Amniotic stem cell (primary cell): ENCODE measurements around the gene CORO7.

ENCODE experiments used
- DNase-seq: peaks from one replicate; lab custom pipeline; 2025; lab: John Stamatoyannopoulos, UW

CORO7 gene

DNA sequence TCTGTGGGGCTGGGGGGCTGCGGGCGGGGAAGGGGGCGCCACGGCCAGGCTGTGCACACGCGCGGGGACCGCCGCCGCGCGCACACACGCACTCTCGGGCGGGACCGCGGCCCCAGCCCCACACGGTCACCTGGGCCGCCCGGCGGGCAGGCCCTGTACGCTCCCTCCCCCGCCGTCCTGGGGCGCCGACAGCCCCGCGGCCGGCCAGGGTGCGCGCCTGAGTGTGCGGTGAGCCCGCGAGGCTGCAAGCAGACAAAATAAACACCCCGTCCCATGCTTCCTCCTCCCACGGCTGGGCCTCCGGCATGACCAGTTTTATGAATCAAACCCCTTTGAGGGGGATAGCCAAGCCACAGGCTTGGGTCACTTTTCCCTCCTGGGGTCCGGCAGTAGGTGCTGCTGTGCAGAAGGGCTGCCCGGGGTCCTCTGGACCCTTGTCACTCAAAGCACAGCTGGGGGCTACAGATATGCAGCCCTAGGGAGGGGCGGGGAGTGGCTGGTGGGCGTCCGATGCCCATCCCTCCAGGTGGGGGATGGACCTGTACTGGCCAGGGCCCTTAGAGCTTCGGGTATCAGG lies 44.3 kb downstream of the CORO7 start:
- DNase-seq = no peak

DNA sequence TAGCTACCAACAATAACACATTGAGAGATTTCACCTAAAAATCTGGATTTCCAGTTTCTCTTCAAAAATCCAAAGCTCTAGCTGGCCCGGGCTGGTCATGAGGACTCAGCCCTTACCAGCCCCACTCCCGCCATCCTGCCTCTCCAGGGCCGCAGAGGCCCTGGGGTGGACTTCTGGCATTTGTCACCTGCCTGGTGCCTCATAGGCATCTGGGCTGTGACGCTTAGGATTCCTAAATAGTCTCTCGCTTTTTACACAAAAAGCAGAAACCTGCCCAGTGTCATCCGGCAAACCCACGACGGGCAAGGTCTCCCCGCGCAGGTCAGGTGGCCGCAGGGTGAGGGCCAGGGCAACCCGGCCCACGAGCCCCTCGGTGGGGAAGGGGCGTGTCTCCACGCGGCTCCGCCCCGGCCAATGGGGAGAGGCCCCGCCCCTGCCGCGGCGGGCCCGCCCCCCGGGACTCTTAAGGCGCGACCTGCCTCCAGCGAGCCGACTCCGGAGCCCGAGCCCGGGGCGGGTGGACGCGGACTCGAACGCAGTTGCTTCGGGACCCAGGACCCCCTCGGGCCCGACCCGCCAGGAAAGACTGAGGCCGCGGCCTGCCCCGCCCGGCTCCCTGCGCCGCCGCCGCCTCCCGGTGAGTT lies 44.9 kb downstream of the CORO7 start, which contains the start of gene VASN:
VASN (plus strand) TSS at position 492 of the 644 bp plus-strand sequence. CDS start 9,030 bp downstream, outside the sequence.
- no peak for DNase-seq

DNA sequence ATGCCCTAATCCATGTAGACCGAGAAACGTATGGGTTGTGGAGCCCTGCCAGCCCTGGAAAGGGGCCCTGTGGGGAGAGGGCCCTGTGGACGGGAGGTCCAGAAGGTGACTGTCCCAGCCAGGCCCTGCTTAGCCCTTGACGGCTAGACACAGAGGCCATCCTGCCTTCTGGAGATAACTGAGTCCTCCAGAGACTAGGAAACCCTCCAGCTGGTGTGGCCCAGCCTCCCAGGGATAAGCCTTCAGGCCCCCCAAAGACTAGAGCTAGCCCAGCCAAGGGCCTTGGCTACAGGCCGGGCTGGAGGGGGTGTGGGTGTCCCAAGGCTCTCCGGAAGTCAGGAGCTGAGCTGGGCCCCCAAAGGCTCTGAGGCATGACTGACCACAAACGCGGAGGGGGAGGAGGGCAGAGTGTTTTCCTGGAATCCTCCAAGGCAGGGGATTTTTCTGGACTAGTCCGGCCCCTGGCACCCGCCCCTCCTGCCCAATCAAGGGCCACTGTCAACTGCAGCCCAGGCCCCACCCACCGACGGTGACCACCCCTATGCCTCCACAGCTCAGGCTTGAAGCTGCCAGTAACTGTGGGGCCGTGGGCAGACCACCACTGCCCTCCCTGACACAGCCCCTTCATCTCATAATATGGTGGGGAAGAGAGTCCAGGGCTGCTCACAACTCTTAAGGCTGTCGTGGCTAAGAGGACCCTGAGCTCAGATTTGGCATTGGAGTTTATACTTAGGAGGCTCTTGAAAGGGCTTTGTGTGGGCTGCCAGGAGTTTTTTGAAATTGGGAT lies 45.6 kb downstream of the CORO7 start:
- DNase-seq = no peak

DNA sequence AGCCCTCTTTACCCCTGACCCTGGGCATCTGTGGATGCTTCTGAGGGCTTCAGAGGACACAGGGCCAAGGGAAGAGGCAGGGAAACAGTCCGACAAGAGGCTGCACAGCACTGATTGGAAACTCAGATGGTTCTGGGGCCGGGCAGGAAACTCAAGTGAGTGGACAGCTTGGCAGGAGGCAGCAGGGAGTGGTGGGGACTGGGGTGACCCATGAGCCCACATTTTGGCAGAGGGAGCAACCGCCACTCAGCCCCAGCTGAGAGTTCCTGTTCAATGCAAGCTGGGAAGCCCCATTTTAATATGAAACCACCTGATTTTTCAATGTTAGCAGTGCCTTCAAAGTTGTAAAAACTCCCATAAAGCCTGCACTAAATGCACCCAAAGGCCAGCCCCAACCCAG lies 46.2 kb downstream of the CORO7 start:
- DNase-seq = no peak

DNA sequence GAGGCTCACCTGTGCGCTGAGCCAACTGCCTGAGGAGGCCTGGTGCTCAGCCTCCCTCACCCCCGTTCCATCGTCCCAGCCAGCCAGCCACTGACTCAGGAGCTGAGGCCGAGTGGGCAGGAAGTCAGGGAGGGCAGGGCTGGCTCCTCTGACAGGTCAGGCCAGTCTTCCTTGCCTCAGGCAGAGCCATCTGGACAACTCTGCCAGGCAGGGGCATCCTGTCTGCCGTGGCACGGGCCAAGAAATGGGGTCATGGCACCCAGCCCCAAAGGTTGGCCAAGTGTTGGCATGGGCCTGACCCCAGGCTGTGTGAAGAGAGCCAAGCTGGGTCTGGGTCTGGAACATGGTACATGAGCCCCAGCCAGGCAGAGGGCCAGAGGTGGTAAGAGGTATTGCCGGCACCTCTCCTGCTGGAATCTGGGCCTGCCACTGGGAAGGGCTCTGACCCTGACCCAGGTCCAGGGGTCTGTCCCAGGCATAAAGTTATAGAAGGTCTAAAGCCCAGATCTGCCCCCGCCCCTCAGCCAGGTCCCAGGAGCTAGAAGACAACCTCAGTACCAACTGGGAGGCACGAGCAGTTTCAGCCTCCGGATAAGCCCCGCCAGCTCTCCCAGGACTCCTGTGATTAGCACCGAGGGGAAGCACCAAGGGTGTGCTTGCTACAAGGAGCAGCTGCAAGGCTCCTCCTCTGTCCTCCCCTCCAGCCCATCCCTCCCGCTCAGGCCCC lies 47.2 kb downstream of the CORO7 start:
- DNase-seq = peak; percentile 38

DNA sequence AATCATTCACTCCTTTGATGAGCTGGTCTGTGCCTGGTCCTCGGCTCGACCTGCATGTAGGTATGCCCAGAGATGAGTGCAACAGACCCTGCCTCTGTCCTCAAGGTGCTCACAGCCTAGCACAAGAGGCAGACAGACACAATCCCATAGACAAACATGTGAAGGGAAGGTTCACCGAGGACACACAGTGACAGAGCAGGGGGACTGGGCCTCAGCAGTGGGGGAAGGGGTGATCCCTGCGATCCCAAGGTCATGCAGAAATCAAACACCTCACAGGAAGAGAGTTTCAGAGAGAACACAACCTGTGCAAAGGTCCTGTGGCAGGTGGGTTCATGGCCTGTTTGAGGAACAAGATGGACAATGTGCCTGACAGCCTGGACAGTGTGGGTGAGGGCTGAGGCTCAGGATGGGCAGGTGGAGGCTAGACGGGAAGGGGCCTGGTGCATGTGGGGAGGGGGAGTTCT lies 49.0 kb downstream of the CORO7 start:
- DNase-seq = no peak

DNA sequence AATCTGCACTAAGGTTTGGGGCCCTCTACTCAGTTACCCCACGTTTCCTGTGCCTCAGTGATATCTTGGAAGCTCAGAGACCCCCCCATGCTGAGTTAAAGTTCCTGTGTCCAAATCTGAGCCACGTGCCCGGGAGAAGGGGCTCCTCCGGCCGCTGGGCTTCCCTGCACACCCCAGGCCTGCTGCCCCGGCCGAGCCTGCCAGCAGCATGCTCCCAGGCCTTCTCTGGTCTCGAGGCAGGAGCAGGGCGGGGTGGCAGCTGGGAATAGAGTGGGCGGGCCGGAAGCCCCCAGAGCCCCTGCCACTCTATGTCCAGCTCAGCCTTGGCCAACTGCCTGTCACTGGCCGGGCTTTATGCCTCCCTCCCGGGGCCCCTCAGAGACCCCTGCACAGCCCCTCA lies 50.4 kb downstream of the CORO7 start:
- DNase-seq = no peak

DNA sequence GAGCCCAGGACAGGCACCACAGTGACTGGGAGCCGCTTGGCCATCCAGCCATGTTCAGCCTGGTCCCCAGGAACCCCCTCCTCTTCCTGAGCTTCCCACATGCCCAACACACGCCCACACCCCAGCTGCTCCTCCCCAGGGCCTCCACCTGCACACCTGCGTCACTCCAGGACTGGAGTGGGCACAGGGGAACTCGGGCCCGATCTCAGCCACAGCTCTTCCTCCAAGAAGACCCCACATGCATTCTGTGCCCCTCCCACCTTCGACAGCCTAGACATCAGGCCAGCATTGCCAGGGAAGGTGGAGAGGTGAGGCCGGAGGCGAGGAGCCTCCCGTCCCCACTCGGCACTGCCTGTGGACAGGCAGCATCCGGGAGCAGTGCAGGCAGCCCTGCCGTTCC lies 50.8 kb downstream of the CORO7 start:
- DNase-seq = no peak

DNA sequence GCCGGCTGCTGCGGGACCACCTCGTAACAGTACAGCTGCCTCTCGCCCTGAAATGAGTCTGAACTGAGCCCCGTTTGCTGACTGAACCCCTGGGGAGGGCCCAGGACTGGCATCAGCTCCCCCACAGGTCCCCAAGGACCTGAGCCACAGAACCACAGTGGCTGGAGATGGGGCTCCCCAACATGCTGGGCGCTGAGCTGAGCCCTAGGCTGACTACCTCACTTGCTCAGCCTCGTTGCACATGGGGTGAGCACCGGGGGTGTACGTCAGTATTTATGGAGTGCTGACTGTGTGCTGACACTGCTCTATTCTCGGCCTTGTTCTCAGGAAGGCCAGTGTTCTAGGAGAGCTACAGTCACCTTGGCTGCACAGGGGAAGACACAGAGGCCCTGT lies 51.4 kb downstream of the CORO7 start:
- DNase-seq = no peak

DNA sequence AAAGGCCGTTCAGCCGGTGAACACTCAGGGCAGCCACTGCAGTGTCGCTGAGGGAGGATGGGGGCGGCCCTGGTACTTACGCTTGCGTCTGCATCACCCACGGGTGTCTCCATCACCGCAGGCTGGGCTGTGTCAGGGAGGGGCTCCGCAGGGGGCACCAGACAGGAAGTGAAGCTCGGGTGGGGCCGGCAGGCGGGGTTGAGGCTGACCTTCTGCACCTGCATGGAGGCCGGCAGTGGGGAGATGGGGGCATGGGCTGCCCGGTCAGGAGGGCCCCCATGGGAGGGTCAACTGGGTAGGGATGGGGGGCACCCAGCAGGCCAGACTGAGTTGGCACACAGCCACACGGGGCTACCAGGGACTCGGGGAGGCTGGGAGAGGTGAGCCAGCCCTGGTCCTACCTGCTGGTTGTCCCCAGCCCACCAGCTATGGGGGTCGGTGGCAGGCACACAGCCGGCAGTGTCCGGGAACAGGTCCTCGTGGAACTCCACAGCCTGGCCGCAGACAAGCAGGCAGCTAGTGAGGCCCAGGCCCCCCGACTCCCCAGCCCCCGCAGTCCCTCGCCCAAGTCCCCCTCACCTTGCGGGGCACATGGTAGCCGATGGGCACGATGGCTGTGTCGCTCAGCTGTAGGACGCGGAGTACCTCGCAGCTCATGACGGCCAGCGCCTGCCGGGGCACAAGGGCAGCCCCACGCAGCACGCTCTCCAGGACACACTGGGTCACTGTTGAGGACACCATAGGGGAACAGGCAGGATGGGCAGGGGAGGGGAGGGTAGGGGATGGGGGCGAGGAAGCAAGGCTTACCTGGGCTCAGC lies 52.0 kb downstream of the CORO7 start:
- no peak for DNase-seq

DNA sequence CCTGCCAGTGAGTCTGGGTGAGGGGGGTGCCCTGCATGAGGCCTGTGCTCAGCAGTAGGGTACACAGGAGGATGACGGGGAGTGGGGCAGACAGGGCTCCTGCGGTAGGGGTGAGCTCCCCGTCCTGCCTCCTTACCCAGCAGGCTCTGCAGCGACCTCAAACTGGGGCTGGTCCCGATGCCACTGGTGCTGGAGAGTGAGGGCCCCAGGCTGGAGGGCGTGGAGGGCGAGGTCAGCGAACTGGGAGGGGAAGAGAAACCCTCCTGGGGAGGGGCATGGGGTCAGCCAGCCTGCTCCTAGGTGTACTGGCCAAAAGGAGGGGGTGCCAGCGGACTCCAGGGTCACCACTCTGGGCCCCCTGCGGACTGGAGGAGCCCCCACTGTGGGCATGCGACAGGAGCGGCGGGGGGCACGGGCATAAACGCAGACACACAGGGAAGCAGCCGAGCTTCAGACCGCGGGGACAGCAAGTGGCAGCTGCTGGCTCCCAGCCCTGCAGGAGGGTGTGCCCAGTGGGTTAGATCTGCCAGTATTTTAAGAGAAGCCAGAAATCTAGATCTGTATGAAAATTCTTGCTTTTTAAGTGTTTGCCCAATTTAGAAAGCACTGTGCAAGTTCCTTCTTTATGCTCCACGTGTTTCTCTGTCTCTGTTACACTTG lies 53.8 kb downstream of the CORO7 start:
- no peak for DNase-seq

DNA sequence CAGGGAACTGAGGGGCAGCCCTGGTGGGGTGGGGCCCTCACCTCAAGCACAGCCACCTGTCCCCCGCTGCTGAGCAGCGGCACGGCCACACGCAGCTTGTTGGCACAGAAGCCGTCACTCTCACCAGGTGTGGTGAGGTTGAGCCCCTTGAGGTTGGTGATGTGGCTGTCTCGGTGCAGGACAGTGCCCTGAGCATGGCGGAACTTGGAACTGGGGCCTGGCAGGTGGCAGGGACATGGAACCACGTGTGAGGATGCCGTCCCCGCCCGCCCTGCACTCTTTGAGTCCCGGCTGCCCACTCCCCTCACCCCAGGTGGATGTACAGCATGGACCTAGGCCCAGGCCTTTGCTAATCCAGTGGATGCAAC lies 54.5 kb downstream of the CORO7 start:
- no peak for DNase-seq

DNA sequence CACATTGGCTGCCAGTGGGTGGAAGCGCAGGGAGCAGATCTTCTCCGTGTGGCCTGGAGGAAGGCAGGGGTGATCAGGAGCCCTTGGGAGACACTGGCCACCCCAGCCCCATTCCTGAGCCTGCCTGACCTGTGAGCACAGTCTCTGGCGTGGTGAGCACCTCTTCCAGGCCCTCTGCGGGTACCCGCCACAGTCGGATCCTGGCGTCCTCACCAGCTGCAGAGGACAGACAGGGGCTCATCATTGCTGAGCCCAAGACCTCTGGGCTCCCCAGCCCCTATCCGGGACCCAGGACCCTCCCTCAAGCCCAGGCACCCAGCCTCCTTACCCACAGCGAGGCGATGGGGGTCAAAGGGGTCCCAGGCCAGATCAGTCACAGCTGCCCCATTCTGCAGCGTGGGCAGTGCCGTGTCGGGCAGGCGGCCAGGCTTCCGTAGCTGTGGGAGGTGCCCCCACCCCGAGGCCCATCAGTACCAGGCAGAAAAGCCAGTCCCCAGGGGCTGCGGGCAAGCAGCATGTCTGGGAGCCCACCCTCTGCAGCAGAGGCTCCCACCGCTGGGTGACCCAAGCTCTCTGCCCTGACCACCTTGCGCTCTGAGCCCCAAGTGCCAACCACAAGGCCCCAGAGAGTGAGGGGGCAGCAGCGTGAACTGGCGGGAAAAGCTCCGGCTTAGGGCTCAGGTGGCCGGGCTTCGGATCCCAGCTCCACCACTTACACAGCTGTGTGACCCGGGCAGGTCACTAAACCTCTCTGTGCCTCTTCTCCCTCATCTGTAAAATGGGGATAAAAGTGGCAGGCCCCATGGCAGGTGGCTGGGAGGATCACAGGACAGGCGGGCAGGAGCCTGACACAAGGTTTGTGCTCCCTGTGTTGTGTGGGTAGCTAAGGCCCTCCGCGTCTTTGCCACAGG lies 55.1 kb downstream of the CORO7 start:
- no peak for DNase-seq

DNA sequence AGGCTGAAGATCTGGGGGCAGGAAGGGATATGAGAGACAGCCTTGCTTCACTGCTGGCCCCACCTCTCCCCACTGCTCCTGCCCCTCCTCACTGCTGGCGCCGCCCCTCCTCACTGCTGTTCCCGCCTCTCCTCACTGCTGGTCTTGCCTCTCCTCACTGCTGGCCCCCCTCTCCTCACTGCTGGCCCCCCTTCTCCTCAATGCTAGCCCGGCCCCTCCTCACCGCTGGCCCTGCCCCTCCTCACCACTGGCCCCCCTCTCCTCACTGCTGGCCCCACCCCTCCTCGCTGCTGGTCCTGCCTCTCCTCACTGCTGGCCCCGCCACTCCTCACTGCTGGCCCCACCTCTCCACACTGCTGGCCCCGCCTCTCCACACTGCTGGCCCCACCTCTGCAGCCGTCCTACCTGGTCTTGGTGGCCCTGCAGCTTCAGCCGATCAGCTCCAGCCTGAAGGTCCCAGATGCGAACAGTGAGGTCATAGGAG lies 55.8 kb downstream of the CORO7 start:
- no peak for DNase-seq

DNA sequence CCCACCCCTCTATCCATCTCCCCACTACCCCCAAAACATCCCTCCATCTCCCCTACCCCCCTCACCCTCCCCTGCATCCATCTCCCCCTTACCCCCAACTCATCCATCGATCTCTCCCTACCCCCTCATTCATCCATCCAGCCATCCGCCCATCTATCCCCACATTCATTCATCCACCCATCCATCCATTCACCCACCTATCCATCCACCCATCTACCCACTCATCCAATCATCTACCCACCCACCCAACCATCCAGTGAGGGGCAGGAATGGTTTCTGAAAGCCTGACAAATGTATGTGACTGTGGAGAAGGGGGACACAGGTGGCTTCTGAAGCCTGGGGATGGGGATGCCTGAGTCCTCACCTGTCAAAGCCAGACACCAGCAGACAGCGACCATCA lies 56.5 kb downstream of the CORO7 start:
- DNase-seq = no peak

DNA sequence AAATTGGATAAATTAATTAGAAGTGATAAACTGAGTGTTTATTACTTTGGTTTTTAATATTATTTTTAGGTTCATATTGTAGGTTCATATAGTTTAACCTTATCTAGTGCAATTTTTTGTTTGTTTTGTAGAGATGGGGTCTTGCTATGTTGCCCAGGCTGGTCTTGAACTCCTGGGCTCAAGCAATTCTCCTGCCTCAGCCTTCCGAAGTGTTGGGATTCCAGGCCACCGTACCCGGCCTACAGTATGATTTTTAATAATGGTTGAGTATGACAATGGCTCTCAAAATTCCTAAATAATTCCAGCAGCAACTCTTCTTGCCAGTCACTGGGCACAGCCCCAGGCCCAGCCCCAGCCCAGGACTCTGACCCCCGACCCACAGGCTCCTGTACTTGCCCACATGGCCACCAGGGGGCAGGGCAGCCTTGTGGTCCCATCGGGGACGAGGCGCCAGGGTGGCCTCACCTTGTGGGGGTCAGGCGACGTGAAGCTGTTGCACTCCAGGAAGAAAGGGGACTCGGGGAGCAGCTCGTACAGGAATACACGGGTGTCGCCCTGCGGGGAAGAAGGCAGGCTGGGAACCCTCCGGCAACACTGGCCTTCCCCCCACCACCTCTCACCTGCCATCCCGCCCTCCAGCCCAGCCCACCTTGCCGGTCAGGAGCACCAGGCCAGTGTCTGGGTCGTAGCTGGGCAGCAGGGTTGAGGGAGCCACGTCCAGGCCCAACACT lies 57.4 kb downstream of the CORO7 start:
- DNase-seq = no peak

DNA sequence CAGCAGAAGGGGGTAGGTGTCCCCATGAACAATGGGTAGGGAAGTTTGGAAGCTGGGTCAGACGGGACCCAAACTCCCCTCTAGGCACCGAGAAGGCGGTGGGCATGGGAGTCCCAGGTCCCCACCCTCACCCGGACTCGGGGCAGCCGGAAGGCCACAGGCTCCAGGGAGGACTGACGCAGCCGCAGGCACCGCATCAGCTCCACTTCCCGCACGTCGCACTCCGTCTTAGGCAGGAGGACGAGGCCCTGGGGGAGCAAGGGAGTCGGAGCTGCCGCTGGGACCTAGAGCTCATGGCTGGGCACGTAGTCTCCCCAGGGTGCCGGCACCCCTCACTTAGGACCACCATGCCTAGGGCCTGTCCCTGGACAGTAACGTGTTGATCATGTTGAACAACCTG lies 58.2 kb downstream of the CORO7 start:
- DNase-seq = no peak

DNA sequence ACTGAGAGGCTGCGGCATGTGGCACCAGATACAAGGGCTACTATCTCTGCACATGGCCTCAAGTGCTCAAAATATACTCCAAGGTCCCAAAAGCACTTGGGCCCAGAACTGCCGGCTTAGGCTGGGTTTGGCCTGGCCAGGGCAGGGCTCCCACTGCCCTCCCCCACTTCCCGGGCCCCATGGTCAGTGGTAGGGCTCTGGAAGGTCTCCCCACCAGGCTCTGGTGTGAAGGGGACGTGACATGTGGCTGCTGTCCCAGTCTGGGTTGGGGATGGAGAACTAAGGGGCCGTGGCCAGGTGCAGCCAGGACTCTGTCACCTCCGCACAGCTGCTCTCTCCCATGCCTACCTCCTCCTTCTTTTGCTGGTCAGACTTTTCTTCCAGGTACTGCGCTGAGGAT lies 59.6 kb downstream of the CORO7 start:
- DNase-seq = no peak
